ENCODE results near the gene ZNF513.

- TF ChIP-seq CBX3 (IDR thresholded peaks at IDR 0.05; ENCODE audit: low read depth) (no peak), ZBTB33 (IDR thresholded peaks at IDR 0.05; ENCODE audit: extremely low read depth, insufficient replicate concordance, low read length) (no peak), EGR1 (IDR thresholded peaks at IDR 0.05; ENCODE audit: low read depth) (no peak), CTCF (IDR thresholded peaks at IDR 0.05 in 2 of 3, conservative IDR thresholded peaks at IDR 0.05 in 1 of 3; ENCODE audit: borderline replicate concordance in 1 of 3, insufficient read depth in 1 of 3, low read depth in 2 of 3, low read length in 2 of 3) (no peak), POLR2A (IDR thresholded peaks at IDR 0.05; ENCODE audit: borderline replicate concordance, extremely low read depth, insufficient read depth, insufficient read length) (no peak), POLR2AphosphoS5 (IDR thresholded peaks at IDR 0.05; ENCODE audit: low read depth, low read length) (no peak), YY1 (IDR thresholded peaks at IDR 0.05; ENCODE audit: extremely low read depth, insufficient replicate concordance, low read depth, low read length) (no peak), ZNF274 (IDR thresholded peaks at IDR 0.05; ENCODE audit: low read depth, low read length) (no peak), RAD21 (IDR thresholded peaks at IDR 0.05; ENCODE audit: low read depth) (no peak), REST (IDR thresholded peaks at IDR 0.05; ENCODE audit: low read depth) (no peak), EZH2 (IDR thresholded peaks at IDR 0.05) (no peak), EZH2phosphoT487 (IDR thresholded peaks at IDR 0.05; ENCODE audit: borderline replicate concordance) (no peak), ZFX (IDR thresholded peaks at IDR 0.05) (no peak)
- TF ChIP-seq, protein P1, sequence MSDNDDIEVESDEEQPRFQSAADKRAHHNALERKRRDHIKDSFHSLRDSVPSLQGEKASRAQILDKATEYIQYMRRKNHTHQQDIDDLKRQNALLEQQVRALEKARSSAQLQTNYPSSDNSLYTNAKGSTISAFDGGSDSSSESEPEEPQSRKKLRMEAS (IDR thresholded peaks at IDR 0.05) = no peak
Measured at GRCh38 chr2:27354597-27354927, 26.0 kb downstream of the ZNF513 start.
